ENCODE measurements around the gene SPINDOC.
"Not testable (repeated sequence)": the region's sequence is repeated elsewhere in the genome, so short reads cannot be mapped to it uniquely, and the experiment has no call there.

Gene SPINDOC

DNA sequence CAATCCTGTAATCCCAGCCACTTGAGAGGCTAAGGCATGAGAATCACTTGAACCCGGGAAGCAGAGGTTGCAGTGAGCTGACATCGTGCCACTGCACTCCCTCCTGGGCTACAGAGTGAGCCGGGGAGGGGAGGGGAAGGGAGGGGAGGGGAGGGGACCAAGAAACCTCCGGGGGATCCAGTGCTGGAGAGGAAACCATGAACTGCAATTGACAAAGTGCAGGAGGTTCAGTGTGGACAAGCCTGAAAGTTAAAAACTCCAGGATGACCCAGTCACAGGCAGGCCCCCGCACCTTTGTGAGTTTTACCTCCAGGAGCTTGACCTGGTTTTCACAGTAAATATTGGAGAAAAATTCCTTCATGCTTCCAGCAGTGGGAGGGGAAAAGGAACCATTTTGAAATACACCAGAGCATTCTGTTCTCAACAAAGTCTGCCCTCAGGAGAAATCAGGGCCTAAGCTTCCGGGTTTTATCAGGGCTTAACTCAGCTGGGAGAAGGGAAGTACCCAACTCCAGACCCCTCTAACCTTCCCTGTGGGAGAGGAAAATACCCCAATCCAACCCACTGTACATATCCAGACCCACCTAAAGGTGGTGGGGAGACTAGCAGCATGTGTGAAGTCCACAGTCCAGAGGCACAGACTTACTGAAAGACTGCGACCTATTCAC is 29.2 kb upstream of the SPINDOC start:
- intact Hi-C loops (cut with DNase I): no loop called here
- no peak for DNase-seq

- no peak for DNase-seq
- intact Hi-C loops (cut with DNase I): no loop called here
These were observed 27.4 kb upstream of the SPINDOC start for GRCh38 chr11:63785823-63786222.

DNA sequence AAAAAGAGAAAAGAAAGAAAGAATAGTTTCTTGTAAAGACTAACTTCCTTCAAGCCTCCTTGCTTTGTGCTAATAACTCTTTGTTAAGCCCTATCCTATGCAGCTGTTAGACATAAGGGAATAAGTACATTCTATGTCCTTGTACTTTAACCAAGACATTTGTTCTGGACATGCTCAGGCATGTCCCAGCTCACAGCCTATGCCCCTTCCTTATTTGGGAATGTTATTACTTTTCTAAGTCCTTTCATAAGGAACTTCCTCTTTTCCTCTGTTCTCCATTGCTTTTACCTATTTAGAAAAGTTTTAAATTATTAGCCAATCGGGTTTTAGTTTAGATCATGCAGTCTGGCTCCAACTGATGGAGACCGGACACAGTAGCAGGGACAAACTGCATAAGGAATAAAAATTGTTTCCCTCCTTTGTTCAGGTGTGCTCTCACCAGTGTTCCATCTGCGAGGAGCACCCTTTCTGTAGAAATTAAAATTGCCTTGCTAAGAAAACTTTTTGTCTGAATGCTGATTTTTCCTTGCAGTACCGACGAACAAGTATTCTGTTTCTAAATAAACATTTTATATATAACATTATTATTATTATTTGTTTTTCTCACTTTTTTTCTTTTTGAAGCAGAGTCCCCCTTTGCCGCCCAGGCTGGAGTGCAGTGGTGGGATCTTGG is 21.6 kb upstream of the SPINDOC start:
- intact Hi-C loops (cut with DNase I): no loop called here

GRCh38 chr11:63793161-63793560 is 20.1 kb upstream of the SPINDOC start:
- intact Hi-C loops (cut with DNase I): no loop called here

More for the DNA sequence above, 21.6 kb upstream of the SPINDOC start:
- DNase-seq: no peak

GRCh38 chr11:63795066-63795465 is 18.2 kb upstream of the SPINDOC start:
- intact Hi-C loops (cut with DNase I): no loop called here
- DNase-seq: no peak

More at GRCh38 chr11:63793161-63793560, 20.1 kb upstream of the SPINDOC start:
- no peak for DNase-seq

- peak in 1 of 10 donors; percentile 5 for DNase-seq
- intact Hi-C loops (cut with DNase I): no loop called here
These were observed 12.3 kb upstream of the SPINDOC start for GRCh38 chr11:63800921-63801320.

DNA sequence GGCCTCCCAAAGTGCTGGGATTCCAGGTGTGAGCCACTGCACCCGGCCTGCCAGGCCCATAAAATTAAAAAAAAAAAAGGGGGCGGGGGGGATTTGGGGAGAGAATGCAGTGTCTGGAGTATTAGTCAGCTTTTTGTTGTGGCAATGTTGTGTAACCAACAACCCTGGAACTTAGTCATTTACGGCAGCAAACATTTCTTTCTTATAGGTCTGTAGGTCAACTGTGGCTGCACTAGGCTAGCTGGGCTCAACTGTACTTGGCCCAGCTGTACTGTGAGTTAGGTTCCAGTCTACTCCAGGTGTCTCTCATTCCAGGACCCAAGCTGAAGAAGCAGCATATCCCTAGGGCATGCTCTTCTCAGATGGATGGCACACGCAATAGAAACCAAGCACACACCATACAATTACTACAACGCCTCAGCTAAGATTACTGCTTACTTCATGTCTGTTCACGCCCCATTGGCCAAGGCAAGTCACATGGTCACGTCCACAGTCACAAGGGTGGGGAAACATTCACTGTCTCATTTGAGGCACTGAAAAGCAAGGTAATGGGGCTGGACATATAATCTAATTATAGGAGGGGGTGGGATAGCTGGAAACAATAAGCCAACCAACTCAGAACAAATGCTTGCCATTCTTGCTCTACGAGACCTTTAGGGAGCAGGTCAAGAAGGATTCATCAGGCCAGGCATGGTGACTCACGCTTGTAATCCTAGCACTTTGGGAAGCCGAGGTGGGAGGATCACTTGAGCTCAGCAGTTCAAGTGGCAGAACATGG is 10.4 kb upstream of the SPINDOC start:
- intact Hi-C loops (cut with DNase I): no loop called here
- peak in 1 of 10 donors; percentile 5 for DNase-seq

DNA sequence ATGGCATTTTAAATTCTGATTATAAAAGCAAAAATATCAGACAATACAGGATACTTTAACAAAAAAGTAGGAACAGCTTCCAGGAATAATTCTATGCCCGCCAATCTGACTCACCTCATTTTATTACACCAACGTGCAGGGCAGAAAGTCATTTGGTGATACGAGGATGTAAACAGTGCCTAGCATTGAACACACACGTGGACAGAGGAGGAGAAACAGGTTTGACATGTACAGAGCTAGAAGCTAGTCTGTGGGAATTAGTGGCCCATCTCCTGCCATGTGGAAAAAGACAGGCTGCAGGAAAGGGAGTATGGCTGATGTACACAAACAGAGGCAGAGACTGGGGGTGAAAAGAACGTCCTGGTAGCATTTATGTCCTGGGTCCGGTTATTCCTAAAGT is 9.0 kb upstream of the SPINDOC start:
- intact Hi-C loops (cut with DNase I): no loop called here
- peak in 1 of 10 donors; percentile 14 for DNase-seq

GRCh38 chr11:63805844-63806415 is 7.3 kb upstream of the SPINDOC start:
- intact Hi-C loops (cut with DNase I): no loop called here
- DNase-seq: peak in 1 of 10 donors; percentile 54

- intact Hi-C loops (cut with DNase I): loop anchor here (5.0 kb wide), 1 partner anchor 128 kb away; the partner anchor contains the start of gene RTN3
- DNase-seq: not testable (repeated sequence)
These were observed 2.9 kb upstream of the SPINDOC start for GRCh38 chr11:63810383-63810782.

DNA sequence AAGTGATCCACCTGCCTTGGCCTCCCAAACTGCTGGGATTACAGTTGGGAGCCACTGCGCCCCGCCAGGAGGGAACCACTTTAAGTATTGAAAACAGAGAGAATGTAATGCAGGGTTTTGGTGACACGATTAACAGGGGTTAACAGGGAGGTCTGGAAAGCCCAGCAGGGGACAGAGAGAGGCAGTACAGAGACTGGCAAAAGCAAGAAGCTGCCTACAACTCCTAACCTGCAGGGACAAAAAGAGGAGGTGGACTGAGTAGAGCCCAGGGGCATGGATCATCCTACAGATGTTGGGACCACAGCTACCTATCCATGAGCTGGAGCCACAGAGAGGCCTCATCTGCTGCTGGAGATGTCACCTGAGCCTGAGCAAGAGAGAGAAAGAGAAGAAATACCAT is 1.7 kb upstream of the SPINDOC start:
- intact Hi-C loops (cut with DNase I): loop anchor here (5.0 kb wide), 1 partner anchor 129 kb away; the partner anchor contains the start of gene RTN3
- DNase-seq: no peak

GRCh38 chr11:63813563-63814382 is 517 bp downstream of the SPINDOC start:
- peak; percentile 34 to 93 (median 54) for DNase-seq
- intact Hi-C loops (cut with DNase I): loop anchor here (2.0 to 5.0 kb wide), 2 partner anchors 45 to 131 kb away; partner anchors contain the start of genes RTN3 and ZFTA

GRCh38 chr11:63814383-63814736 is 1.1 kb downstream of the SPINDOC start:
- intact Hi-C loops (cut with DNase I): loop anchor here (5.0 kb wide), 1 partner anchor 132 kb away; the partner anchor contains the start of gene RTN3
- no peak for DNase-seq

GRCh38 chr11:63816166-63816565 is 2.9 kb downstream of the SPINDOC start:
- intact Hi-C loops (cut with DNase I): no loop called here
- DNase-seq: no peak

DNA sequence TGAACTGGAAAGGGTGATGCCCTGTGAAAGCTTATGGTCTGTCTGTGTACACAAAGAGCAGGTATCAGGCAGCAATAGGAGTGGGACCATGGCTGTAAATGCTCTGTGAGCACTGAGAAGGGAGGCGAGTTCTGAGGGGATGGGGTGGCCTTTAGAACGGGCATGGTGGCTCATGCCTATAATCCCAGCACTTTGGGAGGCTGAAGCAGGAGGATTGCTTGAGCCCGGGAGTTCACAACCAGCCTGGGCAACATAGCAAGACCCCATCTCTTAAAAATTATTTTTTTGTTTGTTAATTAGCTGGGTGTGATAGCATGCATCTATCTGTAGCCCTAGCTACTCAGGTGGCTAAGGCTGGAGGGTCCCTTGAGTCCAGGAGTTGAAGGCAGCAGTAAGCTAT is 3.5 kb downstream of the SPINDOC start:
- no peak for DNase-seq
- intact Hi-C loops (cut with DNase I): no loop called here

- peak in 1 of 10 donors; percentile 82 for DNase-seq
- intact Hi-C loops (cut with DNase I): no loop called here
These were observed 4.7 kb downstream of the SPINDOC start for GRCh38 chr11:63817758-63818498.

DNA sequence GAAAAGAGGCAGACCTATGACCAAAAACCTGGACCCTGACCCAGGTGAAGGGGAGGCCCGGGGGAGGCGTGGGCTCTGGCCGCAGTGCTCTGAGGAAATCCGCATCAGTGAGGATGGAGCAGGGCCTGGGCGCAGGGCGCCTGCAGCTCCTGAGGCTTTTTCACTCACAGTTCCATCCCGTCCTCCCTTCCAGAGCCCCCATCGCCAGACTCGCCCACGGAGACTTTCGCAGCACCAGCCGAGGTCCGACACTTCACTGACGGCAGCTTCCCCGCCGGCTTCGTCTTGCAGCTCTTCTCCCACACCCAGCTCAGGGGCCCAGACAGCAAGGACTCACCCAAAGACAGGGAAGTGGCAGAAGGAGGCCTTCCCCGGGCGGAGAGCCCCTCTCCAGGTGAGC is 5.4 kb downstream of the SPINDOC start:
- peak in 2 of 10 donors; percentile 80 to 82 for DNase-seq
- intact Hi-C loops (cut with DNase I): no loop called here

- no peak for DNase-seq
- intact Hi-C loops (cut with DNase I): no loop called here
These were observed 8.2 kb downstream of the SPINDOC start for GRCh38 chr11:63821411-63821810.
